Vagina (tissue), 2 donors: ENCODE measurements around the gene FNDC7.

ENCODE experiments used
- CTCF ChIP-seq, 3 experiments: fragments of 450-650 bp in 2 of 3; fragments of 200-600 bp in 1 of 3; sonication (generic) in 1 of 3; IDR thresholded peaks; one replicate each; pipeline ENCODE4 v1.5.1; 2017 to 2019; ENCODE audit warnings: antibody characterized with exemption in 3 of 3, mild to moderate bottlenecking in 2 of 3, moderate library complexity in 2 of 3
- POLR2A ChIP-seq, 2 donors: fragments of 450-650 bp; IDR thresholded peaks; one replicate each; pipeline ENCODE4 v1.6.1; 2017; ENCODE audit warnings: antibody characterized with exemption in 2 of 2, mild to moderate bottlenecking in 2 of 2, moderate library complexity in 2 of 2
- POLR2AphosphoS5 ChIP-seq, 2 donors: sonication (generic); formaldehyde crosslinking; IDR thresholded peaks; one replicate each; pipeline ENCODE4 v1.9.0; 2017; ENCODE audit warnings: antibody characterized with exemption in 2 of 2, mild to moderate bottlenecking in 2 of 2, low read depth in 1 of 2; ENCODE audit not compliant: insufficient read depth in 1 of 2

DNA sequence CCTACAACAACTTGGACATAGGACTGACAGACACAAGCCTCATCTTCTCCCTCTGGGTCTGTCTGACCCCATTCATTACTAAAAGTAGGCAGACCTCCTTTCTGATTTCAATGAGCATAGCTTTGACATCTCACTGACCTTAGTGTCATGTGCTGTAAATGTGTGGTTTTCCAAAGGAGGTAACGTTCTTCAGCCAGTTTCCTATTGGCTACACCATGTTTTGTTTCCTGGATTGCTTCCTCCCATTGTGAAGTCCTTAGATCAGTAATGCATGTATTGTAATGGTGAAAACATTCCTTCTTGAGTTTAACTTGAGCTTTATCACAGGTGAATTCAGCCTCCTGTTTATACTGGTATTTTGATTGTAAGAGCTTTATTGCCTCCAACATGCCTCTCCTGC is 54.4 kb downstream of the FNDC7 start:
- TF ChIP-seq CTCF (IDR thresholded peaks at IDR 0.05) (no peak), POLR2AphosphoS5 (IDR thresholded peaks at IDR 0.05; ENCODE audit: insufficient read depth in 1 of 2, low read depth in 1 of 2) (no peak), POLR2A (IDR thresholded peaks at IDR 0.05) (no peak)
